ENCODE measurements around the gene NOTCH2.

The NOTCH2 gene

DNA sequence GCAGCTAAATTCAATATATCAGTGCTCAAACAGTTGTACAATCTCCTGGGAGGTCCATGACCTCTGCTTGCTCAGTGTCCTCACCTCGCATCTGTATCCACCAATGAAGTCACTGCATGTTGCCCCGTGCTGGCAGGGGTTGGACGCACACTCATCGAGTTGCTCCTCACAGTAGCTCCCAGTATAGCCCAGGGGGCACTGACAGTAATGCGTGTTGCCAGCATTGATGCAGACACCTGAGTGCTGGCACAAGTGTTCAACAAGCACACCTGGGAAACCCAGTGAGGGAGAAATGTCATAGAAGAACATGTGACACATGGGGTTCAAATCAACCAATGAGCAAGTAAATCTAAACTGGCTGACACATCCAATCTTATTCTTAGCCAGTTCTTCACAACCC, 132.3 kb downstream of the NOTCH2 start:
- DNase-seq, result no peak

DNA sequence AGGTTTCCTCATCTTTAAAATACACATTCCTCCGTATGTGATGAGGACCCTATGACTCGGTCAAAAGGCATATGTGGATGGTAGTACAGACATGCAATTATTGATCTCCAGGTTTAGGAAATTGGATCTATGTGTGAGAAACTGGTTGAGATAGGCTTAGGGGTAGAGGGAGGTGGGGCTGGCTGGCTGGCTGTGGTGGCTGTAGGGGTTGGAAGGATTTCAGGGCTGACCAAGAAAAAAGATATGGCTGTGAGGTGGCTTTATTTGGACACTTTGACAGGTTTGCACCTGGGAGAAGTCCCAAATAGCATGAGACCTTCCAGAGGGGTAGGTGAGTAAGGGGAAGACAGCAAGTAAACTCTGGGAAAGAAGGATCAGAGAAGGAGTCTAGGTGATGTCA, 133.5 kb downstream of the NOTCH2 start:
- no peak for DNase-seq

DNA sequence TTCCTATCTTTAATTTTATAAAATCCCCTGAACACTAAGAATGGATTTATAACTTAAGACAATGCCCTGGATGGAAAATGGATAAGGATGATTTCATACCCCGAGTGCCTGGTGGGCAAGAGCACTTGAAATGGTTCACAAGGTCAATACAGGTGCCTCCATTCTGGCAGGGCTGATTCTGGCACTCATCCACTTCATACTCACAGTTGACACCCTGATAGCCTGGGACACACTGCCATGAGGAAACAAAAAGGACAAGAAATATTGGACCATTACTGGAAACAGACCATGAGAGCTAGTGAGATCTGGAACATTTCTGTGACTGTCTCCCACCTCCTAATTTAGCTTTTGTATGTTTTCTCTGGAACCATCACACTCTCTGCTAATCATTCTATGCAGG, 134.1 kb downstream of the NOTCH2 start:
- DNase-seq, result no peak

DNA sequence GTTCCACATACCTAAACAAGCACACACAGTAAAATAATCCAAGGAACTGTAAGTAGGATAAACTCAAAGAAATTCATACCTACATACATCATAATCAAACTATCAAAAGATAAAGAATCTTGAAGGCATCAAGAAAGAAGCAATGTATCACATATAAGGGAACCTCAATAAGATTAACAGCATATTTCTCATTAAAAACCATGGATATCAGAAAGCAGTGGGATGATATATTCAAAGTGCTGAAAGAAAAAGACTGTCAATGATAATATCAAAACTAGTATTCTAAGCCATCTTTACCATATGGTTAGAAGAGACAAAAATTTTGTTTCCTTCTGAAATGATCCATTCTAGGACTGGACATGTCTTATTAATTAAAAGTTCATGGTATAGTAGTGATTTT, 136.1 kb downstream of the NOTCH2 start:
- no peak for DNase-seq

DNA sequence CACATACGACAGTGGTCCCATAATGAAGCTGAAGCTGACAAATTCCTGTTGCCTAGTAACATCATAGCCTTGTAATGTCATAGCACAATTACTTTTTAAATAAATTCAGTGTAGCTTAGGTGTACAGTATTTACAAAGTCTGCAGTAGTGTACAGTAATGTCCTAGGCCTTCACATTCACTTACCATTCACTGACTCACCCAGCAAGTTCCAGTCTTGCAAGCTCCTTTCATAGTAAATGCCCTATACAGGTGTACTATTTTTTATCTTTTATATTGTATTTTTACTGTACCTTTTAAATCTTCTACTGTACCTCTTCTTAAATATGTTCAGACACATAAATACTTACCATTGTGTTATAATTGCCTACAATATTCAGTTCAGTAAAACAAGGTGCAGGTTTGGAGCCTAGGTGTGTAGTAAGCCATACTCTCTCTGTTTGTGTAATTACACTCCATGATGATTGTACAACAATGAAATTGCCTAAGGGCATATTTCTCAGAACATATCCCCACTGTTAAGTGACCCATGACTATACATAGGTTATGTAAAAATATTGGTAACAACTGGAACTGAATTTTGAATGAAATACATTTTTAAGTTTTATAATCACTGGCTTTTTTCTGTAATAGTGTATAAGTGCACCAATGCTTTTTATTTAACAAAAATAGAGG, 139.7 kb downstream of the NOTCH2 start:
- no peak for DNase-seq

DNA sequence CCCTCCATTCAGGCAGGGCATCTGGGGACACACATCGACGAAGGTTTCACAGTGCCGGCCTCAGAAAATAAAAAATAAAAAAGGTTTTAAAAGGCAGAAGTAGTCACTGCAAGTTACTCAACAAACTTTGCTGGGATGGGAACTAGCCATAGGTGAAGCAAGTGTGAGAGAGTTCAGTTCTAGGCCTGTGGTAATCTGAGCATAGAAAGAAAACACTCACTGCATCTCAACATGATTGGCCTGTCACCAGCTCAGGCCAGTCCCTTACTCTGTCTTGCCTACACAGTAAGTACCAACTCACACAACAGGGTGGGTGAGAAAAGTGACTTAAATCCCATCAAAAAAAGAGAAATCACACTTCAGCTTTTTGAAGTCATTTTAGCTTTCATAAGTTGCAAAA, 142.9 kb downstream of the NOTCH2 start:
- no peak for DNase-seq

DNA sequence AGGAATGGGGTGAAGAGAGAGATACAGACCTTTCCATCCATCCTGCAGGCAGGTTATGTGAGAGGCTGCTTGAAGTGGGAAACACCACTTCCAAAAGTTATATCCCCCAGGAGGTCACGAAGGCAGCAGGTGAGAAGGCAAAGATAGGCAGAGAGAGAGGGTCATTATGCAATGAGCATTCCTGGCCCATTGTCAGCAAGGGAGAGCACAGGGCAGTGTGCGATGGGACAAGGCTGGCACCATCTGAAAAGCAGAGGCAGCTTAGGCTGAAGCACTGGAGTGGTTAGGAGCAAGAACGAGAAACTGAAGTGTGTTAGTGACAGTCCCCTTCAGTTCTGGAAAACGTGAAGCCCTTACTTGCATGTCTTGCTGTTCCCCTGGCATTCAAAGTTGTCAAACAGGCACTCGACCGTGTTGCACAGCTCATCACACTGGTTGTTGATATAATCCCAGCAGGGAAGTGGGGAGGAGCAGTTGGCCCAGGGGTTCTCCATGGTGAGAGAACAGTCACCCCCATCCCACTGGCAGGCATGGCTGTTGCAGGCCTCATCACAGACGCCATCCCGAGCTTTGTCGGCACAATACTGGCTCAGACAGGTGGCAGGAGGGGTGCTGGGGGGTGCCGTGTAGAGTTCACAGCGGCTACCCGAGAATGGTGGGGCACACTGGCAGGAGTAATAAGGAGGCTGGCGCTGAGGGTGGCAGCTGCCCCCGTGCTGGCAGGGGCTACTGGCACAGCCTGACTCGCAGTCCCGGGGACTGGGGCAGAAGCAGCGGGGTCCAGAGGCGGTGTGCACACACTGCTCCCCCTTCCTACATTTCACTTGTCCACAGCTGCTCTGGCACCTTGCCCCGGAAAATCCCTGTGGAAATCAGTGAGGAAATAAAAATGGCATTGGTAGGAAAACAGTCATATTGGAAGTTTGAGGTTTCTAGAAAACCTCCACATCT, 144.2 kb downstream of the NOTCH2 start:
- DNase-seq, result no peak

DNA sequence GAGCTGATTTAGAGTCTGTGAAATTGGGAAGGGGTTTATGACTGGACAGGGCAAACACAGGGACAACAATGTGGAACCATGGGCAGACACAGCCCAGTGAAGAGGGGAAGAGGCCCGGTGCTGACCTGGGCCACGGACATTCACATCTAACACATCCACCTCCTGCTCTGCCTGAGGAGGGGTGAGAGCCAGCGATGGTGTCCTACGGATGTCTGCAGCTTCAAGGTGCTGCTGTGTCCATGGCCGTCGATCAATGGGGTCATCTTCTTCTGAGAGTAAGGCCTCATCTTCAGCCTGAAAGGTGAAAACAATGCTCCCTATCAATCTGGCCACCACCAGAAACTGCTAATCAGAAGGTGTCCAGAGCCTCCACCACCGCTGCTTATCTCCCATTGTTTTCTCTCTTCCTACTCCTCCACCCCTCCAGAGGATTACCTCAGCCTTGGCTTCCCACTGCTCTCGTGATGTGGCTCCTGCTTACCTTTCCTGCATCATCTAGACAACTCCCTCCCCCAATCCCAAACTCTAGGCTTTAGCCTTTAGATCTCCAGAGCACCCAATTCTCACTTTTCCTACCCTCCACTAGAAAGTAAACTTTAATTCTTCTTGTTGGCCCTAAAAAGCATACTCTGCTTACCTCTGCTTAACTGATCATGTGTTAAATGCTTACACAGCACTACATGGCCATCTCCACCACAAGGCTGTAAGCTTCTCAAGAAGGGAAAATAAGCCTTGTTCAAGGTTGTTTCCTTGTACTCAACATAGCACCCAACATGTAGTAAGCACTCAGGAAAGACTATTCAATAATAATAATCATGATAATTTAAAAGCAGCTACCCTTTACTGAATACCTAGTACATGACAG, 149.1 kb downstream of the NOTCH2 start:
- DNase-seq, result no peak

DNA sequence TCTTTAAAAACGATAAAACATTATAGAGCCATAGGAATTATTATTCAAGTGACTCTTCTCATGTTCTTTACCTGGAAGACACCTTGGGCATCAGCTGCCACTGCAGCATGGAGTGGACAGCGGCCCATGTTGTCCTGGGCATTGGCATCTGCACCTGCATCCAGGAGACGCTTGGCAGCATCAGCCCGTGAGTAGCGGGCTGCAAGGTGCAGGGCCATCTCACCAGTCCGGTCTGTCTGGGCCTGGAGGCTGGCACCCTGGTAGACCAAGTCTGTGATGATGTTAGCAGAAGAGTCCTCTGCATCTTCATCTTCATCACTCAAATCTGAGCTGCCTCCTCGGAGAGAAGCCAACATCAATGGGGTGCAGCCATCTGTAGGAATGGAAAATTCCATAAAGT, 150.2 kb downstream of the NOTCH2 start:
- no peak for DNase-seq

DNA sequence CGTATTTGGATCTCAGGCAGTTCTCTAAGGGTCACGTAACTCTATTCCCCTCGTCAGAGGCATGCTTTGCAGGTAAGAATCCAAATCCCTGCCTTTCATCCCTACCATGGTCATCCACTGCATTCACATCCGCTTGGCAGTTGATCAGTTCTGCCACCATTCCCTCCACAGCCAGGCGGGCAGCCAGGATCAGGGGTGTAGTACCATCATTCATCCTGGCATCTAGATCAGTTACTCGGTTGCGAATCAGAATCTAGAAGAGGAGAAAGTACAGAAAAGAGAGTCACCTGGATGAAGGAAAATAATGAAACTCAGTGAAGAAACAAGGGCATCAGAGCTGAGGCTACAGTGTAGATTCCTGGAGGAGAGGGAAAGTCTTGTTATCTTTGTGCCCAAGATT, 151.2 kb downstream of the NOTCH2 start:
- no peak for DNase-seq

DNA sequence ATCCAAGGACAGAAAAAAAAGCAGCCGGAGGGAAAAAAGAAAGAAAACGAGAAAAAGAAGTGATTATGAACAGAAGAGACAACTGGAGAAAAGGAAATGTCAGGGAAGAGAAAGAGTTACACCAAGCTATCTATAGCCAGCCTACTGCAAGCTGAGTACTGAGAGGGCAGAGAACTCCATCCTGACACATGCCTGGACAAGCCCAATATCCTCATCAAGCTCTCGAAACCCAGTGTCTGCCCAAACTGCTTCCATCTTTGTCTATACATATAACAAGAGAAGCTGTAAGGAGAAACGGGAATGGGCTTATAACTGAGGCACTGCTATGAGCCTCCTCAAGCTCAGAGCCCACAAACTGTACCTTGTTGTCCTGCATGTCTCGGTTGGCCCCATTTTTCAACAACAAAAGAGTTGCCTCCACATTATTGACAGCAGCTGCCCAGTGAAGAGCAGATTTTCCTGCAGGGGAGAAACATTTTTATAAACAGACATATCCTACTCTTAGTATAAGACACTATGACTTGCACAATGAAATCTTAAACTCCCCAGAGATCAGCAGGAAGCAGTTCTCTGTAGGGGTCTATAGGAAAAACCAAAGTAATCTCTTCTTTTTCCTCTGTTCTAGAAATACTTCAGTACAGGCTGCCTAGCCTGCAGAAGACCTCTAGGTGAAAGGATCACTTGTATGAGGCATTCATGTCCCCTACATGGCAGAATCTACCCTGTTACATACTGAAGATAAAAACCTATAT, 152.0 kb downstream of the NOTCH2 start:
- DNase-seq, result no peak

DNA sequence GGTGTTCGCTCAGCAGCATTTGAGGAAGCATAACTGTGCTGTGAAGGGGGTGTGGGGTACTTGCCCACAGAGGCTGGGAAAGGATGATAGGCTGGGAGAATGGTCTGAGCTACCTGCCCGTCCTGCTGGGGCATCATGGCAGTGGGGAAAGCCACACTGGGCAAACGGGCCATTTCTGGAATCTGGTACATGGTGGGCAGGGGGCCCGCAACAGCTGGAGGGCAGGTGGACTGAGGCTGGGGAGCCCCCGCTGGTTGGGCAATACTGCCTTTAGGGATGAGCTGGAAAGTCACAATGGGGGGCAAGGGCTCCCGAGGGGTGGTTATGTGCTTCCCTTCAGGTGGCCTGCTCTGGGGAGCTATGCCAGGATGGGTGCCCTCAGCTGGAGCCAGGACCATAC, 153.9 kb downstream of the NOTCH2 start:
- no peak for DNase-seq

DNA sequence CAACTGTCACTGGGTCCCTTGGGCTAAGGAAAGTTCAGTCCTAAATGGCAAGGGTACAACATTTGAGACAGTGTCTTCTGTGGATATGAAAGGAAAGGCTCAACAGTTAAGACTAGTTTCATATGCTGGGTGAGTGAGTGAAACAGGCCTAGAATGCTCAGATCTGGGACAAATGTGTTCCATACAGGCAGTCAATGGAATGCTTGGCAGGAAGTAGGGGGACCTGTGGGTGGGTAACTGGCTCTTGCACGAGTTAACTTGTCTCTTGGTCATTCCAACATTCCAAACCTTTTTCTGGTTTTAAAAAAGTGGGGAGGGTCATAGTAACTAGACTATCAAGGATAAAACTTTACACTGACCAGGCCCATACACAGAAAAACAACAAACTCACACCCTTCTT, 155.4 kb downstream of the NOTCH2 start:
- no peak for DNase-seq

DNA sequence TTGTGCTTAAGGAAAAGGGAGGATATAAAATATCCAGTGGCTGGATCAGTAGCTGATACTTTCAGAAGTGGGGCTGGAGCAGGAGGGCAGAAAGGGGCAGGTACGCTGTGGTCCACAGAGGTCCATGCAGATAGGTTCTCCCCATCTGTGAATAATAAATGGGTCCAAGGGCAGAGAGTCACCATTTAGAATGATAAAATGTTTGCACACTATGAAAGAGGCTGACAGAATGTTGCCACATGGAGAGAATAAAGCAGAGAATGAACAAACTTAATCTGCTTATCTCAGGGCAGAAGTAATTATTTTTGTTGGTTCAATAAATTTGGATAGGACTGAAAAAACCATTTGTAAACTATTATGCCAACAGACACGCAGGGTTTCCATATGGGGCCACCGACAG, 156.5 kb downstream of the NOTCH2 start:
- no peak for DNase-seq

DNA sequence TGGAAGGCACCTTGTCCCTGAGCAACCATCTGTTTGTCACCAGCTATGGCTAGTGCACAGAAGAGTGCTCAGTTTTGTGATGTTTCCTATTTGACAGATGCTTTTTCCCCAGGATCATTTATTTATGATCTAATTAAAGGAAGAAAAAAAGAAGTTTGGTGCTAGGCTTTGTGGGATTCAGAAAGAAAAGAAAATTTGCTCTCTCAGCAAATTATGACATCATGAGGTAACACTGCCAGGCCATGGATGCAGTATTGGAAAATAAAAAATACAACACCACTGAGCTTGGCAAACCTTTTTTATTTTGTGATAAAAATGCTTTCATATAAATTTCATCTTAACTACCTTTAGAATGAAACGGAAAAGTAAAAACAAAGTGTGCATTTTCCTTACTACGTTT, 157.7 kb downstream of the NOTCH2 start:
- no peak for DNase-seq

DNA sequence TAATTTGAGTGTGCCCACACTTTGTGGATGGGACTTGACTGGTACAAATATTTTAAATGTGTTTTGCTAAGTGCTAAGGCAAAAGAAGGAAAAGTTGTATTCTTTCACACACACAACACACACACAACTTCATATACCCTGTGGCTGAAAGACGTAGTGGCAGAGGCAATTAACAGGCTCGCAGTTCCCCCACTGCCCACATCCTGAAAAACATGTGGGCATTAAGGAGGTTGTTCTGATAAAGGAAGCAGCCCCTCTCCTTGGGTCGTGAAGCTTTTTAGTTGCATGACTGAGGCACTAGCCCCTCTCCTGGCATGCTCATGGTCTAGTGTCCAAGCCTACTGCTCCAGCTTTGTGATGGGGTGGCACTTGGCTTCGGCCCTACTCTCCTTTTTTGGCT, 158.8 kb downstream of the NOTCH2 start:
- no peak for DNase-seq

DNA sequence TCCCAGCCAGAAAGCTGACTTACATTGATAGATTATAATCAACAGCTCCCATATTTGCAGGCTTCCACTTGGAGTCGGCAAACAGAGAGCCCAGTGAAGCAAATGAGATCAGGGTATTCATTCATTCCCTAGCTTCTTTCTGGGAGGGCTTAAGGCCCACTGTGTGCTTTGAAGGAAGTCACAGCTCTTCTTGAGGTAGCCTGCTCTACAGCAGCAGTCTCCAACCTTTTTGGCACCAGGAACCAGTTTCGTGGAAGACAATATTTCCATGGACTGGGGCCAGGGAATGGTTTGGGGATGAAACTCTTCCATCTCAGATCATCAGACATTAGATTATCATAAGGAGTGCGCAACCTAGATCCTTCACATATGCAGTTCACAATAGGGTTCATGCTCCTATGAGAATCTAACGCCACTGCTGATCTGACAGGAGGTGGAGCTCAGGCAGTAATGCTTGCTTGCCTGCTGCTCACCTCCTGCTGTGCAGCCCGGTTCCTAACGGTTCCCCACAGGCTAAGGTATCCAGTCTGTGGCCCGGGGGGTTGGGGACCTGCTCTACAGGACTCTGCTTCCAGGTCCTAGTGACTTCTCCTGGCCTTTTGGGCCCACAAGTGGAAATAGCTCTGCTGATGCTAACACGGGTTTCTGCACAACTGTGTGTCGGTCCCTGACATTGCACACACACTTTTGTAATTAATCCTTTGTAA, 159.4 kb downstream of the NOTCH2 start:
- no peak for DNase-seq

DNA sequence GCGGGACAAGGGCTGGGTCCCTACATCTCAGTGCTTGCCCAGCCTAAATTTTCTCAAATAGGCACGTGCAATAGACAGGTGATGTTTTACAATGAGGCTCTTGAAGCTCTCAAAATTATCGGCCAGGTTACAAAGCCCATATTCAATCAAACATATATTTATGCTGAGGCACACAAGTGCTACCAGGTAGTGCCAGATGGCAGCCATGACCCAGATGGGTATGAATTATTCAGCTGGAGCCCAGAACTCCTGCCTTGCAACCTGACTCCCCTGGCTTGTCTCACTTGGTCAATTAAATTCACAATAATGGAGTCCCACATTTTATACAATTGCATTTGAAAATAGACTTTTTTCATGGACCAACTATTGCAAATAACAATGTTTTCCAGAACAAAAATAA, 160.8 kb downstream of the NOTCH2 start:
- peak; percentile 38 for DNase-seq

DNA sequence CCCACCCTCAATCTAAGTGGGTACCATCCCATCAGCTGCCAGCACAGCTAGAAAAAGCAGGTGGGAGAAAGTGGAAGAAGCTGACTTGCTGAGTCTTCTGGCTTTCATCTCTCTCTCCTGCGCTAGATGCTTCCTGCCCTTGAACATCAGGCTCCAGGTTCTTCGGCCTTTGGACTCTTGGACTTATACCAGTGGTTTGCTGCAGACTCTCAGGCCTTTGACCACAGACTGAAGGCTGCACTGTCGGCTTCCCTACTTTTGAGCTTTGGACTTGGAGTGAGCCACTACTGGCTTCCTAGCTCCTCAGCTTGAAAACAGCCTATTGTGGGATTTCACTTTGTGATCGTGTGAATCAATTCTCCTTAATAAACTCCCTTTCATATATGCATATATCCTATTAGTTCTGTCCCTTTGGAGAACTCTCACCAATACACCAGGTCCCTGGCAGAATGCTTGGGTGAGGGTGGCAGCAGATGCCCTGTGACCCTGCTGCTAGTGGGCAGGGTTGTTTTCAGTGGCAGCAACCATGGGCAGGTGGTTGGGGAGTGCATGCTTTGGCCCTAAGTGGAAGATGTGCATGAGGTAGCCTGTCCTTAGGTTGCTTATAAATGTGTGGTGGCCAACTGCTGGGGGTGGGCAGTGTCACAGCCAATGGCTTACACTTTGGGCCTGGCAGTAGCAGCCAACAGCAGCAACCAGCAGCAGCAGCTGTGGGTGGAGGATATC, 162.4 kb downstream of the NOTCH2 start:
- DNase-seq, result no peak

DNA sequence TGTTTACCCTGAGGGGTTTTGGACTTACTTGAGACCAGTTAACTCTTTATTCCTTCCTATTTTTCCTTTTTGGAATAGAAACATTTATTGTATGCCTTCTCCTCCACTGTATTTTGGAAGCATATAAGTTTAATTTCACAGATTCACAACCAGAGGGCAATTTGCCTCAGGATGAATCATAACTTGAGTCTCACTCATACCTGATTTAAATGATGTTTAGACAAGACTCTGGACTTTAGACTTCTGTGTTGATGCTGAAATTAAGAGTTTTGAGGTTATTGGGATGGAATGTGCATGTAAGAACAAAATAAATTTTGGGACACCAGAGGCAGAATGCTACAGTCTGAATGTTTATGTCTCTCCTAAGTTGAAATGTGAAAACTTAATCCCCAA, 166.0 kb downstream of the NOTCH2 start:
- DNase-seq, result no peak

DNA sequence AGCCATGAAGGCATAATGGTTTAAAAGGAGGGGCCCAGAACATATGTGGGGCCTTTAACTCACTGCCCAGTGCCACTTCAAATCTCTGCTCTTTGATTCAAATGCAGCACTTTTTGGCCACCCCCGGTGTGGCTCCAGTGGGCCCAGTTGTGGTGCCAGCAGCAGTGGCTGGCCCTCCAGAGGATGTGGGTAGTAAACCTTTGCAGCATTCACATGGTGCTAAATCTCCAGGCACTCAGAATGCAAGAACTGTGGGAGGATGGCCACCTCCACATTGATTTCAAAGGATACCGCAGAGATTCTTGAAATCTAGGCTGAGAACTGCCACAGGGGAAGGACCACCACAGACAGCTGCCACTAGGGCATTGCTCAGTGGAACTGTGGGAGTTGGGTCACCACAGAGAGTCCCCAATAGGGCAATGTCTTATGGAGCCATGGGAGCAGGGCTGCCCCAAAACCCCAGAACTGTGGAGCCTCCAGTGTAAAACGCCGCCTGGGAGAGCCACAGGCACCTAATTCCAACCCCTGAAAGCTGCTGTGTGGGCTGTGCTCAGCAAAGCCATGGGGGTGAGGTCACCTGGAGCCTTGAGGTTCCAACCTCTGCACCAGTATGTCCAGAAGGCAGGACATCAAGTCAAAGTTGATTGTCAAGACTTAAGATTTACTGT, 166.6 kb downstream of the NOTCH2 start:
- DNase-seq, result no peak
